G401.6 (cell line): Measurements from ENCODE around the gene TPCN1.

Experiments
- FAIRE-seq: peaks from 2 replicates; lab custom pipeline; 2012; peaks lifted over from hg19 to GRCh38; lab: Jason Lieb, UNC

The TPCN1 gene

DNA sequence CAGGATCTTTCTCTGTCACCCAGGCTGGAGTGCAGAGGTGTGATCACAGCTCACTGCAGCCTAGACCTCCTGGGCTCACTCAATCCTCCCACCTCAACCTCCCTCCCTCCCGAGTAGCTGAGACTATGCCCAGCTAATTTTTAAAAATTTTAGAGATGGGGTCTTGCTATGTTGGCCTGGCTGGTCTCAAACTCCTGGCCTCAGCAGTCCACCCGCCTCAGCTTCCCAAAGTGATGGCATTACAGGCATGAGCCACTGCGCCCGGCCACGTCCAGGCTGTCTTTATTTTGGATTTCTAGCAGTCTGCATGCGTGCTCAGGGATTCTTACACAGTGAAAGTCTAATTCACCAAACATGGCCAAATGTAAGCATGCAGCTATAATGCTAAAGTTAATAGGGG lies 95.9 kb downstream of the TPCN1 start:
- FAIRE-seq: no peak

- FAIRE-seq: no peak
Observed at GRCh38 chr12:113318046-113318656, 96.9 kb downstream of the TPCN1 start.

DNA sequence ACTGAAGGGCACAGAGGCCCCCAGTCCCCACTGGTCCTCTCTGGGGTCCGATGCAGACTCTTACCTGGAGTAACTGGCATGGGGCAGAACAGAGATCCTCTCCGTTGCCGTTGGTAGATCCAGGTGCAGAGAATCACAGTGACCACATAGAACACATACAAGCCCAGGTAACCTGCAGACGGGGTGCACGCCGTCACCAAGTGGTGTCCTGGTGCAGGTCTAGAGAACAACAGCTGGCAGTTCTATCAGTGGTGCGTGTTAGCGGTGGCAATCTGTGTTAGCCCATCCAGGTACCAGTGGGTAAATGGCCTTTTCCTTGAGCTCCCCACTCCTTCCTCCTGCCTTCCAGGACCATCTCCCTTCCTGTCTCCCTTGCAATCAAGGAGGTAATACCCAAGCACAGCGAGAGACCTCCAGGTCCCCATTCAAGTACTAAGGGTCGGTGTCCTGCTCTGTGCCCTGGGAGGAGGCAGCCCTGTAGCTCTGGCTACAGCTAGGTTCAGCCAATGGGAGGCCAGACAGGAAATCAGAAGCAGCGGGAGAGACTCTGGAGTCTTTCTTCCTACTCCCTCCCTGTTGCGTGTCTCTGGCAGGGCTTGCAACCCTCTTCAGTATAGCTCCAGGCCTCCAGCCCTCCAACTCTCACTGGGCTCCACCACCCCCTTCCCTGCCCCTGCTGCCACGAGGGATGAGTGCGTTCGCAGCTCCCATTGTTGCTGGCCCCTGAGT lies 97.8 kb downstream of the TPCN1 start:
- FAIRE-seq: no peak

GRCh38 chr12:113320401-113320800 lies 99.1 kb downstream of the TPCN1 start:
- FAIRE-seq: no peak

DNA sequence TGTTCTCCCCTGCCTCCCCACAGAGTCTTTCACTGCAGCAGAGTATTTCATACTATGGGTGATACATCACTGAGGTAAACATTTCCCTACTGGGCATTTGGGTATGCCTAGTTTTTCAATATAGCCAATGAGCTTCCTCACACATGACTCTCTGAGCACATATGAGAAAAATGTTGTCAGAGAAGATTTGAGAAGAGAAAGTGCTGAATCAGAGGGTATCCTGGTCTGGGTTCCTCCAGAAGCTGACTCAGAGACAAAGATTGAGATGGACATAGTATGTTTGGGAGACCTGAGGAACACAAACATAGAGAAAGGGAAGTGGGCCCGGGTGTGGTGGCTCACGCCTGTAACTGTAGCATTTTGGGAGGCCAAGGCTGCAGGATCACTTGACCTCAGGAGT lies 101.1 kb downstream of the TPCN1 start:
- FAIRE-seq: no peak

DNA sequence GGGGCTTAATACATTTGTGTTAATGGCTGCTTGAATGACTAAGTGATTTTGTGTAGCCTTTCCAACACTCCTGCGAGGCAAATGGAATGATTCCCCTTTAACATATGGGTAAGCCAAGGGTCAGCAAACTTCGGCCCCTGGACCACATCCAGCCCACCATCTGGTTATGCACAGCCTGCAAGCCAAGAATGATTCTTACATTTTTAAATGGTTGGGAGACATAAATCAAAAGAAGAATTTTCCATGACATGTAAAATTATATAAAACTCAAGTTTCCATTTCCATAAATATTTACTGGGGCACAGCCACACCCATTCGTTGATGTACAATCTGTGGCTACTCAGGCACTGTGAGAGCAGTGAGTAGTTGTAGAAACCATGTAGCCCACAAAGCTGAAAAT lies 104.7 kb downstream of the TPCN1 start:
- no peak for FAIRE-seq

DNA sequence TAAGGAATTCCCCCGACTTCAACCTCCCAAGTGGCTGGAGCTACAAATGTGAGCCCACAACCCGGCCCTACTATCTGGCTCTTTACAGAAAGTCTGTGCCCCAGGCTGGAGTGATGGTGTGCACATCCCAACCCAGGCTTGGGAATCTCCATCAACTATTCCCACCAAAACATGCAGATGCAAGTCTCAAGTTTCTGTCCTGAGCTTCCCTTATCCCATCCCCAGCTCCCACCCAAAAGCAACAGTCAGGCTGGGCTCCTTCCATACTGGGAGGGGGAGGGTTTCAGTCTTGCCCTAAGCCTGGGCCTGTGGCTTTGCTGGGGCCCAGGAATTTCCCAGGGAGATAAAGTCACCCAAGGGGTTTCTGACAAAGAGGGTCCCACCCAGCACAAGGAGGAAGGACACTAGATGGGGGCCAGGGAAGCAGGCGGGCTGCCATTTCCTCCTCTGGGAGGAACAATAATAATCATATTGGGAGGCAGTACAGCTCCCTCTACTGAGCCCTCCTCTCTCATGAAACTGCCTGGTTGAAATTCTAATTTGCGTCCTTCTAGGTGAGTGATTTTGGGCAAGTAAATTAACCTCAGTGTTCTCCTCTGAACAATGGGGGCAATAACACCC lies 105.6 kb downstream of the TPCN1 start:
- no peak for FAIRE-seq

- no peak for FAIRE-seq
Observed at GRCh38 chr12:113328368-113328889, 107.2 kb downstream of the TPCN1 start.

- FAIRE-seq: no peak
Observed at GRCh38 chr12:113329022-113329790, 107.9 kb downstream of the TPCN1 start.

DNA sequence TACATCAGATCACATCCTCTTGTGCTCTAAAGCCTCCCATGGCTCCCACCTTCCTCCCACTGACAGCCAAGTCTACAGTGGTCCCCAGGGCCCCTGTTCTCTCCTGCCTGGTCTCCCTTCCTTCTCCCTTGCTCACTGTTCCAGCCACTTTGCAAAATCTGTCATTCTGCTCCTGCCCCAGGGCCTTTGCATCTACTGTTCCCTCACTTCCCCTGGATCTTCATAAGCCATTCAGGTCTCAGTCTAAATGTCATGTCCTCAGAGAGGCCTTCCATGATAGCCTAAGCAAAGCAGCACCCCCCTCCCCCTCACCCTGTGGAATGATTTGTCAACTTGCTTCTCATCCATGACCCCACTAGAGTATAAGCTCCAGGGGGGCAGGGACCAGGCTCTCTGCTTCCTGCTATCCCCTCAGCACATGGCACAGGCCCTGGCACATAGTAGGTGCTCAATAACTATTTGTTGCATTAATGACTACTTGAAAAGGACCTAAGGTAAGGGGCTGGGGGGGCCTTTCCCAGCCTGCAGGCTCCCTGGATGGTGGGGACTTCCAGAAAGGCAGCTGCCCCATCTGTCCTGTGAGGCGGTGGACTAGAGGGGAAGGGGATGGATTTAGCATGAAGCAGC lies 108.6 kb downstream of the TPCN1 start:
- FAIRE-seq: no peak

- FAIRE-seq: no peak
Observed at GRCh38 chr12:113330505-113330904, 109.2 kb downstream of the TPCN1 start.

DNA sequence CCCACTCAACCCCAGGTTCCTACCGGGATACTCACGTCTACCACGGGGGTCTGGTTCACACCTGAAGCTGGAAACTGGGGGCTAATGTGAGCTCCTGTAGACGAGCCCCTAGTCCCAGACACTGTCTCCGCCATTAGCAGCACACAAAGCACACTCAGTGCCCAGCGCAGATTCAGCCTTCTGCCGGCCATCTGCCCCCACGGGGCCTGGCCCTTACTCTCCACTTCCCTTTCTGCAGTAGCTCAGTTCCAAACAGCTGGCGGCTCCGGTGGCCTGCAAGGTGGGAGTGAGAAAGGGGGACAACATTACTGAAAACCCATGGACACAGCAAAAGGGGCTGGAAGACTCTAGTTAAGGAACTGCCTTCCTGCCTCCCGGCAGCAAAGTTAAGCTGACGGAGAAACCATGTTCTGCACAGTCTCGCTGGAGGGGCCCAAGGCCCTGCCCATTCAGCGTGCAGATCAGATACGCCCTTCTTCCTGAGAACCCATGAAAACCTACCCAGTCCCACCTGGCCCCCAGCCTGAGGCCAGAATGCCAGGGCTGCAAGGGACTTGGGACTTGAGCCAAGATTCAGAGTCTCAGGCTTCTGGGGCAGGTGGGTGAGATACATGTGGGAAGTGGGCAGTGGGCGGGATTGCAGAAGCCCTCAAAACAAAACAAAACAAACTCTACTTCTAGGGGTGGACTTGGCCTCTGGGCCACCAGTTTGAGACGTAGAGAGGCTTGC lies 111.6 kb downstream of the TPCN1 start:
- FAIRE-seq: no peak

DNA sequence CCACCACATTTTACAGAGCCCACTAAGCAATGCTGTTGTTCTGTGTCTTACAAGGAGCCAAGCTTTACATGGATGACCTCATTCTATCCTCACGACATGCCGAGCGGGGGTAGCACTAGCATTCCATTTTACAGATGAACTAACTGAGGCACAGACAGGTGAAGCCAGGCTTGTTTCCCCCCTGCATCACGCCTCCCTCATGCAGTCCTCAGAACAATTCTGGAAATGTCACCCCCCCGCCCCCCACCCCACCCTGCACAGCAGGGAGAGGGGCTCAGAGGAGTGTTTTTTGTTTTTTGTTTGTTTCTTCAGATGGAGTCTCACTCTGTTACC lies 112.1 kb downstream of the TPCN1 start:
- no peak for FAIRE-seq

GRCh38 chr12:113333877-113334785 lies 112.9 kb downstream of the TPCN1 start:
- FAIRE-seq: no peak

DNA sequence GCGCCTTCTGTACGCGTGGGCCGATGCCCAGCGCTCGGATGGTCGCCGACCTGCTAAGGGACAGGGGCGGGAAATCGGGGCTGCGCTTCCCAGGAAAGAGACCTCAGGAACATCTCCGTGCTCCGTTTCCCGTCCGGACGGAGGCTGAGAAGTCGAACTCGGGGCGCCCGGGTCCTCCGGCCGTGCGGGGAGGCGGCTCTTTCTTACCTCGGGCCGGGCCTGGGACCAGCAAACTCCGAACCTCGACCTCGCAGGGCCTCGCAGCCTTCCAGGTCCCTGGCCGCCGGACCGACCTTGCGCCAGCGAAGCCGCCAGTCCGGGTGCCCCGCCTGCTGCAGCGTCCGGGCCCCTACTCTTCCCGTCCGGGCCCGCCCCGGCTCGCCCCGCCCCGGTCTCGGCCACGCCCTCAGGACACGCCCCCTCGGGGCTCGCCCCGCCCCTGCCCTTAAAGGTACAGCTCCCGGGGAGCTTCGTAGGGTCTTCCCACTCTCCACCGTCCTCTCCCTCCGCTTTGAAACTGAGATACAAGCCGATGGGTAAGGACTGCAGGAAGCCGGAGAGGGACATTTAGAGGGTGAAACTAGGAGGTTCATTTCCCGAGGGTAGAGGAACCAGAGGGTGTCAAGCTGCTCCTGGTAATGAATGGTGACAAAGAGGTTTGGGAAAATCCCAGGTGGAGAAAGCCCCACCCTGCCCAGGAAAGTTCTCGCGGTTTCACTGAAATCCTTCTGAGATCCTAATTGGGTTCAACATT lies 113.7 kb downstream of the TPCN1 start, which contains the start of gene SLC8B1:
TSS of gene SLC8B1 (minus strand) at position 324 of the 754 bp plus-strand sequence. CDS start 2,231 bp downstream, outside the sequence.
- FAIRE-seq: no peak

GRCh38 chr12:113339540-113339939 lies 118.3 kb downstream of the TPCN1 start:
- FAIRE-seq: no peak

- FAIRE-seq: no peak
Observed at GRCh38 chr12:113340061-113340460, 118.8 kb downstream of the TPCN1 start.

DNA sequence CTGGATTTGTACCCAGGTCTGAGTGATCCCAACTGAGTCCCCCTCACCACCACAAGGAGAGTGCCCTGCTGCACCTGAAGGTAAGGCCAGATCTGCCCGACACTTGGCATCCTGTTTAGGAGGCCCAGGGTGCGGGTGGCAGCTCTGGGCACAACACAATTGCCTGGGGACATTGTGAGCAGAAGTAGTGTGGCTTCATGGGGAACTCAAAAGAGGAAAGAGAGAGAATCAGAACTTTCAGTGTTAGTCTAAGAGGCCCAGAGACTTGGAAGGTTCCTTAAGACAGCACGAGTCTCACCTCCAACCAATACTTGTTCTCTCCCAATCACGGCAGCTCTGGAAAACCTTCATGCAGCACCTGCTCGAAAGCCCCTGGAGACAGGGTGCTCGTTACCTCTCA lies 120.3 kb downstream of the TPCN1 start:
- FAIRE-seq: no peak

GRCh38 chr12:113345318-113345717 lies 124.1 kb downstream of the TPCN1 start:
- no peak for FAIRE-seq

DNA sequence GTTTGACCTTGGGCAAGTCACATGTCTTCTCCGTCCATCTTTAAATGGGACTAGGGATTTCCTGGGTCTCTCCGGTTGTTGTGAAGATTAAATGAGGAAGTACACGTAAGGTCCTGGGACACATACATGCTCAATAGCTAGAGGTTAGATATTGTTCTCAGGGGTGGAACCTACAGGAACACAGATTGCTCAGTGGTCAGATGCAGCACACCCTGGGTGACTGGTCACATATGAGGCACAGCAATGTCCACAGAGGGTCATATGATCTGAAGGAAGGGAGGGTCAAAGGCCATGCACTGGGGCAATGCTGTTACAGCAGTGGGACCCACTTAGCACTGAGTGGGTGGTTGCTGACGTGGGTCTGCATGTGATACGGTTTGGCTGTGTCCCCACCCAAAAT lies 125.1 kb downstream of the TPCN1 start:
- FAIRE-seq: no peak
